WERI-Rb-1 (cell line): ENCODE results near the gene GPHN.

Experiments used
- DNase-seq: peaks from one replicate; pipeline ENCODE4 v3.0.0-alpha.2; 2020
- H3K27ac ChIP-seq: fragments of 250-450 bp; sonication (Bioruptor Pico); 2 replicates; pipeline ENCODE4 v1.5.1; 2020; ENCODE audit warnings: mild to moderate bottlenecking, moderate library complexity
- H3K27me3 ChIP-seq: fragments of 250-450 bp; sonication (Bioruptor Pico); 2 replicates; pipeline ENCODE4 v1.5.1; 2021; ENCODE audit warnings: mild to moderate bottlenecking, low read depth, moderate library complexity; ENCODE audit not compliant: insufficient read depth, severe bottlenecking
- H3K36me3 ChIP-seq: fragments of 250-450 bp; sonication (Bioruptor Pico); 2 replicates; pipeline ENCODE4 v1.5.1; 2020; ENCODE audit warnings: mild to moderate bottlenecking, moderate library complexity
- H3K4me3 ChIP-seq: 2 replicates; pipeline ENCODE4 v1.5.1; 2011; ENCODE audit warnings: low read depth, mild to moderate bottlenecking, control low read depth, low read length
- H3K9me3 ChIP-seq: fragments of 250-450 bp; sonication (Bioruptor Pico); 2 replicates; pipeline ENCODE4 v1.5.1; 2021; ENCODE audit warnings: mild to moderate bottlenecking, moderate library complexity; ENCODE audit not compliant: severe bottlenecking
- CTCF ChIP-seq: IDR thresholded peaks from 2 replicates; pipeline ENCODE4 v1.5.1; 2011; ENCODE audit warnings: low read depth, mild to moderate bottlenecking, control low read depth, inconsistent platforms, low read length

GPHN gene

GRCh38 chr14:66993512-66993911 is 485.6 kb downstream of the GPHN start:
- no peak overlapping the region for H3K4me3 ChIP-seq
- no peaks in the 10 kb centered on the region; the same call in 1 of the 2 replicates for H3K36me3 ChIP-seq
- no peaks in the 10 kb centered on the region for H3K9me3 ChIP-seq
- no peak for DNase-seq
- no peaks in the 10 kb centered on the region for H3K27me3 ChIP-seq
- H3K27ac ChIP-seq = no peak overlapping the region
- no peak for TF ChIP-seq CTCF

GRCh38 chr14:66998013-66998412 is 490.1 kb downstream of the GPHN start:
- no peaks in the 10 kb centered on the region for H3K9me3 ChIP-seq
- H3K27me3 ChIP-seq = no peaks in the 10 kb centered on the region
- H3K36me3 ChIP-seq = no peaks in the 10 kb centered on the region
- no peak overlapping the region for H3K27ac ChIP-seq
- no peak for TF ChIP-seq CTCF
- DNase-seq = no peak
- H3K4me3 ChIP-seq = no peak overlapping the region

- no peak for DNase-seq
- no peaks in the 10 kb centered on the region for H3K27me3 ChIP-seq
- H3K9me3 ChIP-seq = no peaks in the 10 kb centered on the region
- H3K27ac ChIP-seq = no peak overlapping the region
- H3K4me3 ChIP-seq = no peak overlapping the region
- no peaks in the 10 kb centered on the region for H3K36me3 ChIP-seq
- TF ChIP-seq CTCF = no peak
Observed at GRCh38 chr14:66999978-67000377, 492.0 kb downstream of the GPHN start.

GRCh38 chr14:67002994-67003753 is 495.2 kb downstream of the GPHN start:
- H3K36me3 ChIP-seq = no peaks in the 10 kb centered on the region
- H3K9me3 ChIP-seq = no peaks in the 10 kb centered on the region
- no peak for TF ChIP-seq CTCF
- no peak for DNase-seq
- H3K4me3 ChIP-seq = no peak overlapping the region
- no peaks in the 10 kb centered on the region for H3K27me3 ChIP-seq
- no peak overlapping the region for H3K27ac ChIP-seq

GRCh38 chr14:67004521-67004920 is 496.6 kb downstream of the GPHN start:
- H3K4me3 ChIP-seq = no peak overlapping the region
- no peaks in the 10 kb centered on the region for H3K36me3 ChIP-seq
- DNase-seq = no peak
- H3K9me3 ChIP-seq = no peaks in the 10 kb centered on the region
- no peak for TF ChIP-seq CTCF
- H3K27me3 ChIP-seq = no peaks in the 10 kb centered on the region
- no peak overlapping the region for H3K27ac ChIP-seq

- no peak for TF ChIP-seq CTCF
- Histone ChIP-seq H3K36me3 (no peaks in the 10 kb centered on the region), H3K9me3 (no peaks in the 10 kb centered on the region), H3K27ac (no peak overlapping the region), H3K4me3 (no peak overlapping the region), H3K27me3 (no peaks in the 10 kb centered on the region)
- DNase-seq = no peak
Observed at GRCh38 chr14:67010602-67011001, 502.7 kb downstream of the GPHN start.
